ENCODE measurements around the gene HAL. TPM values are rescaled to one million over a fixed set of nuclear protein-coding genes. Genes with fewer than 3 reads are reported as not detected.

HAL gene
- total and polyA plus RNA-seq, 2 of the 13 experiments (the other 11 are each of a cell fraction or from before 2014, with no cell fraction given): 0.89 to 37.8 TPM

DNA sequence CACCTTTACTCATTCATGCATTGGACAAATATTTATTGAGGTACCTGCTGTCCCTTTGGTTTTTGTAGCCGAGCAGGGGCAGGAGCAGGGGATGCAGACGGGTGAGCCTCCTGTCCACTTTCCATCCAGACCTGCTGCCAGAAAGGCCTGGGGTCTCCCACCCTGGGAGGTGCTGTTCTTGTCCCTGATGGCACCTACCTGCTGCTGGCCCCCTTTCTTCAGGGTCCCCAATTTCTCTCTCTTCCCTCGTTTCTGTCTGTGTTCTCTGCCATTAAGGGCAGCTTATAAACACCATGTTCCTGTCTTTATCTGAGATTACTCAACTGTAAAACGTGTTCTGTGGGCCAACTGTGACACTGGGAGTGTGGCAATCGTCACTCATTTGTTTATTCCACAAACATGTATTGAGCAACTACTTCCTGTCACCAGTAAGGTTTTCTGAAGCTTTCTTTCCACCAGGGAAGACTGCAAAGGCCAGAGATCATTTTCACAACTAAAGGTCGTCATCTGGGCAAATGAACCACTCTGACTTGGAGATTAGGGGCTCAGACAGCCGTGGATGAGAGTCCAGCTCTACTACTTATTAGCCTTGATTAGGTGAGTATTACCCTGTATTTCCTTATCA lies at the start of gene HAL (continued):
- TF ChIP-seq ZBTB7A (CRISPR knock-in tag; IDR thresholded peaks at IDR 0.05) (no peak), ZNF761 (CRISPR knock-in tag; conservative IDR thresholded peaks at IDR 0.05) (peak; percentile 92), STAT5B (CRISPR knock-in tag; IDR thresholded peaks at IDR 0.05) (no peak), RARG (CRISPR knock-in tag; IDR thresholded peaks at IDR 0.05; ENCODE audit: low read depth) (0 out of 2 replicates have a peak, but pooled peaks have one; percentile 60), ZNF749 (CRISPR knock-in tag; IDR thresholded peaks at IDR 0.05; ENCODE audit: borderline replicate concordance) (peak; percentile 85; the same call in 1 of the 2 replicates), HNF4G (IDR thresholded peaks at IDR 0.05; ENCODE audit: borderline replicate concordance, low read depth, low read length) (peak; percentile 61; the same call in 1 of the 2 replicates), HNF4G (CRISPR knock-in tag; IDR thresholded peaks at IDR 0.05; ENCODE audit: borderline replicate concordance, low read depth) (peak; percentile 96), KDM1A (CRISPR knock-in tag; IDR thresholded peaks at IDR 0.05) (peak; percentile 52; the same call in 1 of the 2 replicates), ZNF331 (CRISPR knock-in tag; IDR thresholded peaks at IDR 0.05) (peak; percentile 89), KLF6 (CRISPR knock-in tag; IDR thresholded peaks at IDR 0.05) (peak; percentile 92; the same call in 1 of the 2 replicates), MEIS2 (CRISPR knock-in tag; IDR thresholded peaks at IDR 0.05) (peak; percentile 88), SETDB1 (CRISPR knock-in tag; IDR thresholded peaks at IDR 0.05; ENCODE audit: borderline replicate concordance) (no peak), ZNF557 (CRISPR knock-in tag; IDR thresholded peaks at IDR 0.05) (no peak), ZNF615 (CRISPR knock-in tag; IDR thresholded peaks at IDR 0.05; ENCODE audit: borderline replicate concordance) (no peak)
- TF ChIP-seq, protein P1, sequence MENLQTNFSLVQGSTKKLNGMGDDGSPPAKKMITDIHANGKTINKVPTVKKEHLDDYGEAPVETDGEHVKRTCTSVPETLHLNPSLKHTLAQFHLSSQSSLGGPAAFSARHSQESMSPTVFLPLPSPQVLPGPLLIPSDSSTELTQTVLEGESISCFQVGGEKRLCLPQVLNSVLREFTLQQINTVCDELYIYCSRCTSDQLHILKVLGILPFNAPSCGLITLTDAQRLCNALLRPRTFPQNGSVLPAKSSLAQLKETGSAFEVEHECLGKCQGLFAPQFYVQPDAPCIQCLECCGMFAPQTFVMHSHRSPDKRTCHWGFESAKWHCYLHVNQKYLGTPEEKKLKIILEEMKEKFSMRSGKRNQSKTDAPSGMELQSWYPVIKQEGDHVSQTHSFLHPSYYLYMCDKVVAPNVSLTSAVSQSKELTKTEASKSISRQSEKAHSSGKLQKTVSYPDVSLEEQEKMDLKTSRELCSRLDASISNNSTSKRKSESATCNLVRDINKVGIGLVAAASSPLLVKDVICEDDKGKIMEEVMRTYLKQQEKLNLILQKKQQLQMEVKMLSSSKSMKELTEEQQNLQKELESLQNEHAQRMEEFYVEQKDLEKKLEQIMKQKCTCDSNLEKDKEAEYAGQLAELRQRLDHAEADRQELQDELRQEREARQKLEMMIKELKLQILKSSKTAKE (CRISPR knock-in tag; IDR thresholded peaks at IDR 0.05; ENCODE audit: borderline replicate concordance): peak; percentile 94
- TF ChIP-seq, protein P2, sequence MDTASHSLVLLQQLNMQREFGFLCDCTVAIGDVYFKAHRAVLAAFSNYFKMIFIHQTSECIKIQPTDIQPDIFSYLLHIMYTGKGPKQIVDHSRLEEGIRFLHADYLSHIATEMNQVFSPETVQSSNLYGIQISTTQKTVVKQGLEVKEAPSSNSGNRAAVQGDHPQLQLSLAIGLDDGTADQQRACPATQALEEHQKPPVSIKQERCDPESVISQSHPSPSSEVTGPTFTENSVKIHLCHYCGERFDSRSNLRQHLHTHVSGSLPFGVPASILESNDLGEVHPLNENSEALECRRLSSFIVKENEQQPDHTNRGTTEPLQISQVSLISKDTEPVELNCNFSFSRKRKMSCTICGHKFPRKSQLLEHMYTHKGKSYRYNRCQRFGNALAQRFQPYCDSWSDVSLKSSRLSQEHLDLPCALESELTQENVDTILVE (CRISPR knock-in tag; IDR thresholded peaks at IDR 0.05): peak; percentile 88; the same call in 1 of the 2 replicates
- TF ChIP-seq, protein P3, sequence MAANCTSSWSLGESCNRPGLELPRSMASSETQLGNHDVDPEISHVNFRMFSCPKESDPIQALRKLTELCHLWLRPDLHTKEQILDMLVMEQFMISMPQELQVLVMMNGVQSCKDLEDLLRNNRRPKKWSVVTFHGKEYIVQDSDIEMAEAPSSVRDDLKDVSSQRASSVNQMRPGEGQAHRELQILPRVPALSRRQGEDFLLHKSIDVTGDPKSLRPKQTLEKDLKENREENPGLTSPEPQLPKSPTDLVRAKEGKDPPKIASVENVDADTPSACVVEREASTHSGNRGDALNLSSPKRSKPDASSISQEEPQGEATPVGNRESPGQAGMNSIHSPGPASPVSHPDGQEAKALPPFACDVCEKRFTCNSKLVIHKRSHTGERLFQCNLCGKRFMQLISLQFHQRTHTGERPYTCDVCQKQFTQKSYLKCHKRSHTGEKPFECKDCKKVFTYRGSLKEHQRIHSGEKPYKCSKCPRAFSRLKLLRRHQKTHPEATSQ (CRISPR knock-in tag; IDR thresholded peaks at IDR 0.05; ENCODE audit: borderline replicate concordance): peak; percentile 93
- TF ChIP-seq, protein P4, sequence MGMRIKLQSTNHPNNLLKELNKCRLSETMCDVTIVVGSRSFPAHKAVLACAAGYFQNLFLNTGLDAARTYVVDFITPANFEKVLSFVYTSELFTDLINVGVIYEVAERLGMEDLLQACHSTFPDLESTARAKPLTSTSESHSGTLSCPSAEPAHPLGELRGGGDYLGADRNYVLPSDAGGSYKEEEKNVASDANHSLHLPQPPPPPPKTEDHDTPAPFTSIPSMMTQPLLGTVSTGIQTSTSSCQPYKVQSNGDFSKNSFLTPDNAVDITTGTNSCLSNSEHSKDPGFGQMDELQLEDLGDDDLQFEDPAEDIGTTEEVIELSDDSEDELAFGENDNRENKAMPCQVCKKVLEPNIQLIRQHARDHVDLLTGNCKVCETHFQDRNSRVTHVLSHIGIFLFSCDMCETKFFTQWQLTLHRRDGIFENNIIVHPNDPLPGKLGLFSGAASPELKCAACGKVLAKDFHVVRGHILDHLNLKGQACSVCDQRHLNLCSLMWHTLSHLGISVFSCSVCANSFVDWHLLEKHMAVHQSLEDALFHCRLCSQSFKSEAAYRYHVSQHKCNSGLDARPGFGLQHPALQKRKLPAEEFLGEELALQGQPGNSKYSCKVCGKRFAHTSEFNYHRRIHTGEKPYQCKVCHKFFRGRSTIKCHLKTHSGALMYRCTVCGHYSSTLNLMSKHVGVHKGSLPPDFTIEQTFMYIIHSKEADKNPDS (CRISPR knock-in tag; IDR thresholded peaks at IDR 0.05): peak; percentile 81; the same call in 1 of the 2 replicates
- TF ChIP-seq, protein P5, sequence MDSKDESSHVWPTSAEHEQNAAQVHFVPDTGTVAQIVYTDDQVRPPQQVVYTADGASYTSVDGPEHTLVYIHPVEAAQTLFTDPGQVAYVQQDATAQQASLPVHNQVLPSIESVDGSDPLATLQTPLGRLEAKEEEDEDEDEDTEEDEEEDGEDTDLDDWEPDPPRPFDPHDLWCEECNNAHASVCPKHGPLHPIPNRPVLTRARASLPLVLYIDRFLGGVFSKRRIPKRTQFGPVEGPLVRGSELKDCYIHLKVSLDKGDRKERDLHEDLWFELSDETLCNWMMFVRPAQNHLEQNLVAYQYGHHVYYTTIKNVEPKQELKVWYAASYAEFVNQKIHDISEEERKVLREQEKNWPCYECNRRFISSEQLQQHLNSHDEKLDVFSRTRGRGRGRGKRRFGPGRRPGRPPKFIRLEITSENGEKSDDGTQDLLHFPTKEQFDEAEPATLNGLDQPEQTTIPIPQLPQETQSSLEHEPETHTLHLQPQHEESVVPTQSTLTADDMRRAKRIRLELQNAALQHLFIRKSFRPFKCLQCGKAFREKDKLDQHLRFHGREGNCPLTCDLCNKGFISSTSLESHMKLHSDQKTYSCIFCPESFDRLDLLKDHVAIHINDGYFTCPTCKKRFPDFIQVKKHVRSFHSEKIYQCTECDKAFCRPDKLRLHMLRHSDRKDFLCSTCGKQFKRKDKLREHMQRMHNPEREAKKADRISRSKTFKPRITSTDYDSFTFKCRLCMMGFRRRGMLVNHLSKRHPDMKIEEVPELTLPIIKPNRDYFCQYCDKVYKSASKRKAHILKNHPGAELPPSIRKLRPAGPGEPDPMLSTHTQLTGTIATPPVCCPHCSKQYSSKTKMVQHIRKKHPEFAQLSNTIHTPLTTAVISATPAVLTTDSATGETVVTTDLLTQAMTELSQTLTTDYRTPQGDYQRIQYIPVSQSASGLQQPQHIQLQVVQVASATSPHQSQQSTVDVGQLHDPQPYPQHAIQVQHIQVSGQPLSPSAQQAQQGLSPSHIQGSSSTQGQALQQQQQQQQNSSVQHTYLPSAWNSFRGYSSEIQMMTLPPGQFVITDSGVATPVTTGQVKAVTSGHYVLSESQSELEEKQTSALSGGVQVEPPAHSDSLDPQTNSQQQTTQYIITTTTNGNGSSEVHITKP (CRISPR knock-in tag; IDR thresholded peaks at IDR 0.05; ENCODE audit: low read depth): peak; percentile 66; the same call in 1 of the 2 replicates
